Left renal cortex interstitium (tissue), 4 donors: ENCODE data around the gene SORBS2. TPM values are rescaled to one million over a fixed set of nuclear protein-coding genes. Genes with fewer than 3 reads are reported as not detected.

Experiments
- DNase-seq, 4 donors: peaks; one replicate each; pipeline ENCODE4 v3.0.0-alpha.2; 2013; ENCODE audit warnings: low read depth in 4 of 4, low spot score in 2 of 4, missing footprints in 1 of 4
- polyA plus RNA-seq, 4 donors: library from polyadenylated mRNA; unstranded; fragments of 120-200 nt; gene quantifications; one replicate each; pipeline ENCODE4 v1.2.1, GENCODE V29; 2013; ENCODE audit not compliant: insufficient read length in 4 of 4

Gene SORBS2
- polyA plus RNA-seq, 4 donors: 65.3 to 78.9 (median 69.1) TPM

DNA sequence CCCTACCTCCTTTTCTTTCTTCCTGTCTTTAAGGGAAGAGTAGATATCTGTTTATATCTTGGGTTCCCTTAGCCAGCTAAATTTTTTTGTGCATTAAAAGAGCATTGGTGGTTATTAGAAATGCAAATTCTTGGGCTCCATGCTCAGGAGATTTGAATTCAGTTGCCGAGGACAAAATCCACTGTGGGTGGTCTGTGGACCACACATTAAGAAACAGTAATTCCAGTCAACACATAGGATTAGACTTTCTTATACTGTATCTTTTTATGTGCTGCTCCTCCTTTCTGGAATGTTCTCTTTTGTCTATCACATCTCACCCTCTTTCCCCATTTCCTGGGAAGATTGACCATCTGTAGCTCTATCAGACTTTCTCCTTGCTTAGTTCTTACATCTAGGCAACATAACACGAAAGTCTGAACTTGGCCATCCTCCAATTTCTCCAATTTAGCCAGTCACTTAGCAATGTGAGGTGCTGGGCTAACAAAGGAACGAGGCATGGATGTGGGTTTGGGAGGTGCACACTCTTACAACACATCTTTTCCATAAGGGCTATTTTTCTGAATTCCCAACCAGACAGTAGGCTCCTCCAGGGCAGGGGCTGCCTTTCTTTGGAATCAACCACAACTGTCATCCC lies 271.4 kb downstream of the SORBS2 start:
- no peak for DNase-seq

GRCh38 chr4:185540040-185540439 lies 272.0 kb downstream of the SORBS2 start:
- DNase-seq: no peak

DNA sequence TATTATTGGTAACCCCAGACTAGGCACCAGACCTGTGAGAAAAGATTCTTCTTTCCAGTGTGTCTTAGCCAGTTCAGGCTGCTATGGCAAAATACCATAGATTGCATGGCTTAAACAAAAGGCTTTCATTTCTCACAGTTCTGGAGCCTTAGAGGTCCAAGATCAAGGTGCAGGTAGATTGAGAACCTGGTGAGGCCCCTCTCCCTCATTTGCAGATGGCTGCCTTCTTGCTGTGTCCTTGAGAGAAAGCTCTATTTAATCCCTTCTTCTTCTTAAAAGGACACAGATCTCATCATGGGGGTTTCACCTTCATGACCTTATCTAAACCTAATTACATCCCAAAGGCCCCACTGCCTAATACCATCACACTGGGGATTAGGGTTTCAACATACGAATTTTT lies 273.2 kb downstream of the SORBS2 start:
- DNase-seq: no peak

DNA sequence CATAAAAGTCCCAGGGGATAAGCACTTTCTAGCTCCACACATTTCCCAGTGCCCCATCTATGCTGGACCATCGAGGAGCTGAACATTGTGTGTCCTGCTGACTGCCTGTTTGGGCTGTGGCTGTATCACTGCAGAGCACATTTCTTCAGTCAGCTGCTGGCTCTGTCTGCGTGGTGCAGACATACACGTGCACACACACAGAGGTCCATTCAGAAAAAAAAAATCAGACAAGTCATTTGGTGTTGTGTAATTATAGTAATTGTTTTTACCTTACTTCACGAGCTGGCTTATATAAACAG lies 275.6 kb downstream of the SORBS2 start:
- no peak for DNase-seq

- peak in 1 of 4 donors; percentile 49 for DNase-seq
Observed at GRCh38 chr4:185535612-185536410, 276.2 kb downstream of the SORBS2 start.
